Measurements from ENCODE around the gene SEL1L2. TPM values are rescaled to one million over a fixed set of nuclear protein-coding genes. Genes with fewer than 3 reads are reported as not detected.

SEL1L2 gene
- total RNA-seq, 1 experiment from 2014 or later = not detected

- no peak for TF ChIP-seq ZNF425 (CRISPR knock-in tag; conservative IDR thresholded peaks at IDR 0.05)
These were observed 22.3 kb upstream of the SEL1L2 start (continued) for GRCh38 chr20:14012671-14013070.

DNA sequence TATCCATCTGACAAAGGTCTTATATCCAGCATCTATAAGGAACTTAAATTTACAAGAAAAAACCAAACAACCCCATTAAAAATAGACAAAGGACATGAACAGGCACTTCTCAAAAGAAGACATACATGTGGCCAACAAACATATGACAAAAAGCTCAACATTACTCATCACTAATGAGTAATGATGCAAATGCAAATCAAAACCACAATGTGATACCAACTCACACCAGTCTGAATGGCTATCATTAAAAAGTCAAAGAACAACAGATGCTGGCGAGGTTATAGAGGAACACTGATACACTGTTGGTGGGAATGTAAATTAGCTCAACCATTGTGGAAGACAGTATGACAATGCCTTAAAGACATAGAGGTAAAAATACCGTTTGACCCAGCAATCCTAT lies 18.8 kb upstream of the SEL1L2 start:
- POLR2A ChIA-PET = no interaction called here
- Mint-ChIP-seq H3K4me1 (no peaks in the 10 kb centered on the region), H3K4me3 (no peak overlapping the region)
- no peak for TF ChIP-seq IRF2 (CRISPR knock-in tag; IDR thresholded peaks at IDR 0.05; ENCODE audit: borderline replicate concordance, low read depth)
- no peak for TF ChIP-seq KAT7 (CRISPR knock-in tag; IDR thresholded peaks at IDR 0.05; ENCODE audit: borderline replicate concordance)
- TF ChIP-seq, protein P1, sequence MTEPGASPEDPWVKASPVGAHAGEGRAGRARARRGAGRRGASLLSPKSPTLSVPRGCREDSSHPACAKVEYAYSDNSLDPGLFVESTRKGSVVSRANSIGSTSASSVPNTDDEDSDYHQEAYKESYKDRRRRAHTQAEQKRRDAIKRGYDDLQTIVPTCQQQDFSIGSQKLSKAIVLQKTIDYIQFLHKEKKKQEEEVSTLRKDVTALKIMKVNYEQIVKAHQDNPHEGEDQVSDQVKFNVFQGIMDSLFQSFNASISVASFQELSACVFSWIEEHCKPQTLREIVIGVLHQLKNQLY (CRISPR knock-in tag; IDR thresholded peaks at IDR 0.05) = no peak
- TF ChIP-seq ZNF317 (CRISPR knock-in tag; IDR thresholded peaks at IDR 0.05; ENCODE audit: borderline replicate concordance, low read depth) = no peak
- no peak for TF ChIP-seq FOXJ3 (CRISPR knock-in tag; IDR thresholded peaks at IDR 0.05; ENCODE audit: borderline replicate concordance)
- TF ChIP-seq, protein P2, sequence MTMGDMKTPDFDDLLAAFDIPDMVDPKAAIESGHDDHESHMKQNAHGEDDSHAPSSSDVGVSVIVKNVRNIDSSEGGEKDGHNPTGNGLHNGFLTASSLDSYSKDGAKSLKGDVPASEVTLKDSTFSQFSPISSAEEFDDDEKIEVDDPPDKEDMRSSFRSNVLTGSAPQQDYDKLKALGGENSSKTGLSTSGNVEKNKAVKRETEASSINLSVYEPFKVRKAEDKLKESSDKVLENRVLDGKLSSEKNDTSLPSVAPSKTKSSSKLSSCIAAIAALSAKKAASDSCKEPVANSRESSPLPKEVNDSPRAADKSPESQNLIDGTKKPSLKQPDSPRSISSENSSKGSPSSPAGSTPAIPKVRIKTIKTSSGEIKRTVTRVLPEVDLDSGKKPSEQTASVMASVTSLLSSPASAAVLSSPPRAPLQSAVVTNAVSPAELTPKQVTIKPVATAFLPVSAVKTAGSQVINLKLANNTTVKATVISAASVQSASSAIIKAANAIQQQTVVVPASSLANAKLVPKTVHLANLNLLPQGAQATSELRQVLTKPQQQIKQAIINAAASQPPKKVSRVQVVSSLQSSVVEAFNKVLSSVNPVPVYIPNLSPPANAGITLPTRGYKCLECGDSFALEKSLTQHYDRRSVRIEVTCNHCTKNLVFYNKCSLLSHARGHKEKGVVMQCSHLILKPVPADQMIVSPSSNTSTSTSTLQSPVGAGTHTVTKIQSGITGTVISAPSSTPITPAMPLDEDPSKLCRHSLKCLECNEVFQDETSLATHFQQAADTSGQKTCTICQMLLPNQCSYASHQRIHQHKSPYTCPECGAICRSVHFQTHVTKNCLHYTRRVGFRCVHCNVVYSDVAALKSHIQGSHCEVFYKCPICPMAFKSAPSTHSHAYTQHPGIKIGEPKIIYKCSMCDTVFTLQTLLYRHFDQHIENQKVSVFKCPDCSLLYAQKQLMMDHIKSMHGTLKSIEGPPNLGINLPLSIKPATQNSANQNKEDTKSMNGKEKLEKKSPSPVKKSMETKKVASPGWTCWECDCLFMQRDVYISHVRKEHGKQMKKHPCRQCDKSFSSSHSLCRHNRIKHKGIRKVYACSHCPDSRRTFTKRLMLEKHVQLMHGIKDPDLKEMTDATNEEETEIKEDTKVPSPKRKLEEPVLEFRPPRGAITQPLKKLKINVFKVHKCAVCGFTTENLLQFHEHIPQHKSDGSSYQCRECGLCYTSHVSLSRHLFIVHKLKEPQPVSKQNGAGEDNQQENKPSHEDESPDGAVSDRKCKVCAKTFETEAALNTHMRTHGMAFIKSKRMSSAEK (CRISPR knock-in tag; IDR thresholded peaks at IDR 0.05; ENCODE audit: borderline replicate concordance) = no peak
- no peak for TF ChIP-seq ZMAT4 (CRISPR knock-in tag; IDR thresholded peaks at IDR 0.05)
- no peak for TF ChIP-seq ZNF138 (CRISPR knock-in tag; conservative IDR thresholded peaks at IDR 0.05)
- no peak for TF ChIP-seq NR1H2 (CRISPR knock-in tag; IDR thresholded peaks at IDR 0.05)
- TF ChIP-seq ZNF263 (CRISPR knock-in tag; IDR thresholded peaks at IDR 0.05; ENCODE audit: low read depth) = no peak
- TF ChIP-seq, protein P3, sequence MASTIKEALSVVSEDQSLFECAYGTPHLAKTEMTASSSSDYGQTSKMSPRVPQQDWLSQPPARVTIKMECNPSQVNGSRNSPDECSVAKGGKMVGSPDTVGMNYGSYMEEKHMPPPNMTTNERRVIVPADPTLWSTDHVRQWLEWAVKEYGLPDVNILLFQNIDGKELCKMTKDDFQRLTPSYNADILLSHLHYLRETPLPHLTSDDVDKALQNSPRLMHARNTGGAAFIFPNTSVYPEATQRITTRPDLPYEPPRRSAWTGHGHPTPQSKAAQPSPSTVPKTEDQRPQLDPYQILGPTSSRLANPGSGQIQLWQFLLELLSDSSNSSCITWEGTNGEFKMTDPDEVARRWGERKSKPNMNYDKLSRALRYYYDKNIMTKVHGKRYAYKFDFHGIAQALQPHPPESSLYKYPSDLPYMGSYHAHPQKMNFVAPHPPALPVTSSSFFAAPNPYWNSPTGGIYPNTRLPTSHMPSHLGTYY (CRISPR knock-in tag; IDR thresholded peaks at IDR 0.05) = no peak
- no peak for TF ChIP-seq PREB (CRISPR knock-in tag; IDR thresholded peaks at IDR 0.05; ENCODE audit: borderline replicate concordance)
- TF ChIP-seq ZNF425 (CRISPR knock-in tag; conservative IDR thresholded peaks at IDR 0.05) = no peak
- no peak for TF ChIP-seq CTCF (IDR thresholded peaks at IDR 0.05)
- TF ChIP-seq AFF4 (CRISPR knock-in tag; IDR thresholded peaks at IDR 0.05; ENCODE audit: borderline replicate concordance) = no peak
- no peak for TF ChIP-seq NFATC4 (CRISPR knock-in tag; IDR thresholded peaks at IDR 0.05)
- TF ChIP-seq TEAD1 (CRISPR knock-in tag; IDR thresholded peaks at IDR 0.05) = no peak

More for the DNA sequence above, 18.8 kb upstream of the SEL1L2 start:
- H3K9me3 Mint-ChIP-seq = peaks cover 16% of the 10 kb centered on the region
- DNase-seq (ENCODE audit: low spot score) (no peak), ATAC-seq (no peak)
- H3K36me3 Mint-ChIP-seq = peaks cover 8% of the 10 kb centered on the region
- no peak overlapping the region for H3K27ac Mint-ChIP-seq
- no peaks in the 10 kb centered on the region for H3K27me3 Mint-ChIP-seq (ENCODE audit: low read depth)
- CTCF ChIA-PET = no interaction called here

All from WTC11 (cell line).